ENCODE data around the gene RPL22. TPM values are rescaled to one million over a fixed set of nuclear protein-coding genes. Genes with fewer than 3 reads are reported as not detected.

RPL22 gene
- total and polyA plus RNA-seq, 8 donors = 265 to 719 (median 628) TPM

DNA sequence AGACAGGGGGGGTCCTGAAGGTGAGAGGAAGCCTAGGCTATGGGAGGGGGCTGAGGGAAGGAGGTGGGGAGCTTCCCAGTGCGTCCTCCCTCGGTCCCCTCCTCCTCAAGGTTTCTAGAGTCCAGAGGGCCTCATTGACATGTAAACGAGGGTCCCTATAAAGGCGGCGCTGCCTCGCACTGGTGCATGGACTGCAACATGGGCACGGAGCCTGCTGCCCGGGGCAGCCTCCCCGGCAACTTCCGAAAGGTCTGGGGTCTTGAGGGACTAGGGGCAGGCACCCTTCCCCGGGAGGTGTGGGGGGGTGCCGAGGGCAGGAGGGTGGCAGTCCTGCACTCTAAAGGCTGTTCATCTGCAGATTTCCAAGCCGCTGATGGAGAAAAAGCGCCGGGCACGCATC lies 44.6 kb upstream of the RPL22 start, which contains the start of gene HES3:
TSS of gene HES3 (plus strand) at position 187 of the 400 bp plus-strand sequence. CDS start at position 374, 187 bp downstream.
- intact Hi-C loops (cut with DNase I) = no loop called here
- TF ChIP-seq, protein P1, sequence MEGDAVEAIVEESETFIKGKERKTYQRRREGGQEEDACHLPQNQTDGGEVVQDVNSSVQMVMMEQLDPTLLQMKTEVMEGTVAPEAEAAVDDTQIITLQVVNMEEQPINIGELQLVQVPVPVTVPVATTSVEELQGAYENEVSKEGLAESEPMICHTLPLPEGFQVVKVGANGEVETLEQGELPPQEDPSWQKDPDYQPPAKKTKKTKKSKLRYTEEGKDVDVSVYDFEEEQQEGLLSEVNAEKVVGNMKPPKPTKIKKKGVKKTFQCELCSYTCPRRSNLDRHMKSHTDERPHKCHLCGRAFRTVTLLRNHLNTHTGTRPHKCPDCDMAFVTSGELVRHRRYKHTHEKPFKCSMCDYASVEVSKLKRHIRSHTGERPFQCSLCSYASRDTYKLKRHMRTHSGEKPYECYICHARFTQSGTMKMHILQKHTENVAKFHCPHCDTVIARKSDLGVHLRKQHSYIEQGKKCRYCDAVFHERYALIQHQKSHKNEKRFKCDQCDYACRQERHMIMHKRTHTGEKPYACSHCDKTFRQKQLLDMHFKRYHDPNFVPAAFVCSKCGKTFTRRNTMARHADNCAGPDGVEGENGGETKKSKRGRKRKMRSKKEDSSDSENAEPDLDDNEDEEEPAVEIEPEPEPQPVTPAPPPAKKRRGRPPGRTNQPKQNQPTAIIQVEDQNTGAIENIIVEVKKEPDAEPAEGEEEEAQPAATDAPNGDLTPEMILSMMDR (IDR thresholded peaks at IDR 0.05) = no peak
- ATAC-seq (no peak), DNase-seq (no peak)
- H3K9me3 ChIP-seq = no peaks in the 10 kb centered on the region
- H3K4me3 ChIP-seq = no peak within 1 kb of the TSS
- H3K4me1 ChIP-seq = peaks cover 9 to 39% of the 10 kb centered on the region in 2 donors
- no peak within 1 kb of the TSS for H3K27ac ChIP-seq
- no peaks in the 10 kb centered on the region for H3K36me3 ChIP-seq
- H3K27me3 ChIP-seq = peaks cover 70 to 100% of the 10 kb centered on the region in 2 donors

DNA sequence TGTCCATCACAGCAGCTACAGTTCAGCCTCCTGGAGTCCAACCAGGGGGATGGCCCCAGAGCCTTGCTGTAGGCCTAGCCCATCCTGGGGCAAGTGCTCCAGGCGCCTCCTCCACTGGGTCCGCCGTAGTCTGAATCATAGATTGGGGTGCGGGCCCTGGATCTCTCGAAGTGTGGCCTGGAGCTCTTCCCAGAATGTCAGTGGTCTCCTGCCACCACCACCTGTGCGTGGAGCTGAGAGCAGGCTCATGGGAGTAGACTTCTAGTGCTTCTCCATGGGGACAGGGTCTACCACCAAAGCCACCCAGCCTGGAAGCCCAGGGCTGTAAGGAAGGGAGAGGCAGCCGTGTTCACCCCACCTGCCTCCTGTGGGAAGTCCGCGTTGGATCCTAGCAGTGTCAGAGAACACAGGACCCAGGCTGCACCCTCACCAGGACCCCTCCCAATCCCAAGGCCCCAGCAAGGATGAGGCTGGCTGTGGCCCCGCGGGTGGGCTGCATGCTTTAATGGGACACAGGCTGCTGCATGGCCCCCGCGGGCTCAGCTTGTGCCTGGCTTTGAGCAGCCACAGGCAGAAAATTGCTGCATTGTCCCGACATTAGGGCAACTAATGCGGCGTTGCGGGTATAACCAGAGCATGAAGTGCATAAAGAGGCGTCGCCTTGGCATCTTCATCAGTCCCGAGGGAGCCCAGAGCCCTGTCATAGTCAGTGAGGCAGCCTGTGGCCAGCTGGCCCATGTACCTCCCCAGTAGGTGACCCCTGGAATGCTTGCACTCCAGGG lies 43.8 kb upstream of the RPL22 start:
- Histone ChIP-seq H3K4me3 (no peak overlapping the region), H3K27me3 (peaks cover 62 to 98% of the 10 kb centered on the region in 2 donors), H3K27ac (no peak overlapping the region), H3K36me3 (no peaks in the 10 kb centered on the region), H3K4me1 (peaks cover 9 to 36% of the 10 kb centered on the region in 2 donors), H3K9me3 (no peaks in the 10 kb centered on the region)
- TF ChIP-seq, protein P1 (IDR thresholded peaks at IDR 0.05) = no peak
- DNase-seq (no peak), ATAC-seq (no peak)
- intact Hi-C loops (cut with DNase I) = no loop called here

DNA sequence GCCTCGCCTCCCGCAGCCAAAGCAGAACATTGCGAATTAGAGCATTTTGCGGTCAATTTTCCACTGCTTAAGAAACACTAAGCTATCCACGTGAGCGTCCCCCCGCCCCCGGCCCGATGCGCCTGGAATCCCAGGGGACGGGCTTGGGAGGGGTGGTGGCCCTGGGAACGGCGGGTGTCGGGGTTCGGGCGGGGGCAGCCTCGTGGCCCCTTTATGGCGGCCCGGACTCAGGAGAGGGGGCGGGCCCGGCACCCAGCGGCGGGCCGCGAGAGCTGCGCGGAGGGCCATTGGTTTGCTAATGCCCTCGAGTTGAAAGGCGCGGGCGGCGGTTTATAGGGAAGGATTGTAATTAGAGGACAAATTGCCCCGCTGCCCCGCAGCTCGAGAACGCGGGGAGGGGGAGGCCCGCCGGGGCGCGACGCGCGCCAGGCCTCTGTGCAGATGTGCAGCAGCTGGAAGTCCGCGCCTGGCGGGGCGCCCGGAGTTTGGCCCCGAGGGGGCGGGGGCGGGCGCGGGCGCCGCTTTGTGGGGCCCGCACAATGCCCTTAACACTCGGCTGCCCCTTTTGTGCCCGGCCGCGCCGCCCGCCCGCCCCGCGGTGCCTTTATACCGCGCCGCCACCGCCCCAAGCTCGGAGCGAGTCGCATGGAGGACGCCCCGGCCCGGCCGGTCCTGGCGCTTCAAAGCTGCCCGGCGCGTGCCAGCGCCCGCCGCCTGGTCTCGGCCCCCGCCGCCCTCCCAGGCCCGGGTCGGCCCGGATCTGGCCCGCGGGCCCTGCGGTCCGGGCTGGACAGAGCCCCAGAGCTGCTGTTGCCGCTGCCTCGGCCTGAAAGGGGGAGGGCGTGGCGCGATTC lies 42.7 kb upstream of the RPL22 start:
- no peaks in the 10 kb centered on the region for H3K36me3 ChIP-seq
- DNase-seq = no peak
- no peak overlapping the region for H3K4me3 ChIP-seq
- ATAC-seq = no peak
- H3K27ac ChIP-seq = no peak overlapping the region
- H3K4me1 ChIP-seq = peaks cover 9 to 35% of the 10 kb centered on the region in 2 donors
- intact Hi-C loops (cut with DNase I) = no loop called here
- H3K27me3 ChIP-seq = peaks cover 53 to 96% of the 10 kb centered on the region in 2 donors
- no peaks in the 10 kb centered on the region for H3K9me3 ChIP-seq
- TF ChIP-seq, protein P1 (IDR thresholded peaks at IDR 0.05) = no peak

DNA sequence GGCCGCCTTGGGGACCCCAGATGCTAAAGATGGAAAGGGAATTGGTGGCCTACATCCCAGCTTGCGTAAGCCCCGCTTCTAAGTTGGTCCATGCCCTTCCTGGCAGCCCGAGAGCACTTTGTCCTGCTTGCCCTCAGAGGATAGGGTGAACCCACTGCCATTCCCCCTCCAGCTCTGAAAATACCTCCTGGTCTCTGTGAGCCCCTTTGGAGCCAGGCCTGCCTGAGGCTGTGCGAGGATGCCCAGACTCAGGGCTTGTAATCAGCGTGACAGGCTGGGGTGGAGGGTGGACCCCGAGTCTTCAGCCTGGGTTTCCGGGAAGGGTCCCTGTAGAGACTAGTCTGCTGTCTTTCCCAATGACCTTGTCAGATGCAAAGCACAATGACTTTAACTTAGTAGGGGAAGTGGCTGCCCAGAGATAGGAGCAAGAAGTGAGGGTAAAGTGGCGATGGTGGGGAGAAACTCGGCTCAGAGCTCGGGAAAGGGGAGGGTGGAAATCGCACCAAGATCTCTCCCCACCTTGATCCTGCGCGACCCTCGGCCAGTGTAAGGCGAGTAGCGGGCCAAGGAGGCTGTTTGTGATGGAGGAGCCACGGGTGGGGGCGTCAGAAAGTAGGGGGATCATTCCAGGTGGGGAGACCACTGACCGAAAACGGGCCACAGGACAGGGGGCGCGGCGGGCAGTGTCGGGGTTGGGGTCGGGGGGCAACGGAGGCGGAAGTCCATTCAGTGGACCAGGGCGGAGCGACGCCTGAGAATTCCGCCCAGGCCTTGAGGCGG lies 41.9 kb upstream of the RPL22 start:
- intact Hi-C loops (cut with DNase I) = no loop called here
- TF ChIP-seq, protein P1 (IDR thresholded peaks at IDR 0.05) = no peak
- DNase-seq (no peak), ATAC-seq (no peak)
- peaks cover 49 to 88% of the 10 kb centered on the region in 2 donors for H3K27me3 ChIP-seq
- no peak overlapping the region for H3K27ac ChIP-seq
- H3K4me3 ChIP-seq = no peak overlapping the region
- H3K36me3 ChIP-seq = no peaks in the 10 kb centered on the region
- H3K9me3 ChIP-seq = no peaks in the 10 kb centered on the region
- H3K4me1 ChIP-seq = peaks cover 3 to 30% of the 10 kb centered on the region in 2 donors

Measured in left lung (tissue), 10 donors.